ENCODE results near the gene MUC4. TPM values are rescaled to one million over a fixed set of nuclear protein-coding genes. Genes with fewer than 3 reads are reported as not detected.

Gene MUC4
- total and polyA plus RNA-seq, 3 donors from 2014 or later = 1.8 to 4.7 (median 4.0) TPM

DNA sequence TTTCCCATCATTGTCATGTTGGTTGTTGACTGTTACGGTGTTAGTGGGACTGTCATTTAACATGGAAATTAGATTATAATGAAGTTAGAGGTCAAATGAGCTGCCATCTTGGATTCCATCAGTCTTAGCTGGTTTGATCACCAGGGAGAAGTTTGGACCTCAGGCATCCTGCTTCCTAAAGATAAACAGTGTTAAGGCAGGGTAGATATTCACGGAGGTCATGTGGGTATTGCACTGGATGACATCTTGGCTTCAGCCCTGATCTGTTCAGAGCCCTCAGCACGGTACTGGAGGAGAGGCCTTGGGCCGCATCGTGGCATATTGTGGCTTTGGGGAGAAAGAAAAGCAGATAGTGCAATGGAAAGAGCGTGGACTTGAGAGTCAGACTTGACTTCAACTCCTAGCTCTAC lies 102.0 kb downstream of the MUC4 start:
- 92 to 96% methylated on average over 6 of the region's 6 CpGs for WGBS, 2 donors
- Histone ChIP-seq H3K27me3 (no peaks in the 10 kb centered on the region), H3K36me3 (ENCODE audit: low read depth, missing control alignments) (no peaks in the 10 kb centered on the region), H3K9me3 (no peaks in the 10 kb centered on the region), H3K27ac (no peak overlapping the region), H3K4me1 (no peaks in the 10 kb centered on the region), H3K4me3 (no peak overlapping the region)
- intact Hi-C loops (cut with DNase I; ENCODE audit: low total_unique reads) = no loop called here
- no peak for DNase-seq
- TF ChIP-seq POLR2A (IDR thresholded peaks at IDR 0.05) = no peak
- TF ChIP-seq, protein P1, sequence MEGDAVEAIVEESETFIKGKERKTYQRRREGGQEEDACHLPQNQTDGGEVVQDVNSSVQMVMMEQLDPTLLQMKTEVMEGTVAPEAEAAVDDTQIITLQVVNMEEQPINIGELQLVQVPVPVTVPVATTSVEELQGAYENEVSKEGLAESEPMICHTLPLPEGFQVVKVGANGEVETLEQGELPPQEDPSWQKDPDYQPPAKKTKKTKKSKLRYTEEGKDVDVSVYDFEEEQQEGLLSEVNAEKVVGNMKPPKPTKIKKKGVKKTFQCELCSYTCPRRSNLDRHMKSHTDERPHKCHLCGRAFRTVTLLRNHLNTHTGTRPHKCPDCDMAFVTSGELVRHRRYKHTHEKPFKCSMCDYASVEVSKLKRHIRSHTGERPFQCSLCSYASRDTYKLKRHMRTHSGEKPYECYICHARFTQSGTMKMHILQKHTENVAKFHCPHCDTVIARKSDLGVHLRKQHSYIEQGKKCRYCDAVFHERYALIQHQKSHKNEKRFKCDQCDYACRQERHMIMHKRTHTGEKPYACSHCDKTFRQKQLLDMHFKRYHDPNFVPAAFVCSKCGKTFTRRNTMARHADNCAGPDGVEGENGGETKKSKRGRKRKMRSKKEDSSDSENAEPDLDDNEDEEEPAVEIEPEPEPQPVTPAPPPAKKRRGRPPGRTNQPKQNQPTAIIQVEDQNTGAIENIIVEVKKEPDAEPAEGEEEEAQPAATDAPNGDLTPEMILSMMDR (IDR thresholded peaks at IDR 0.05) = no peak

DNA sequence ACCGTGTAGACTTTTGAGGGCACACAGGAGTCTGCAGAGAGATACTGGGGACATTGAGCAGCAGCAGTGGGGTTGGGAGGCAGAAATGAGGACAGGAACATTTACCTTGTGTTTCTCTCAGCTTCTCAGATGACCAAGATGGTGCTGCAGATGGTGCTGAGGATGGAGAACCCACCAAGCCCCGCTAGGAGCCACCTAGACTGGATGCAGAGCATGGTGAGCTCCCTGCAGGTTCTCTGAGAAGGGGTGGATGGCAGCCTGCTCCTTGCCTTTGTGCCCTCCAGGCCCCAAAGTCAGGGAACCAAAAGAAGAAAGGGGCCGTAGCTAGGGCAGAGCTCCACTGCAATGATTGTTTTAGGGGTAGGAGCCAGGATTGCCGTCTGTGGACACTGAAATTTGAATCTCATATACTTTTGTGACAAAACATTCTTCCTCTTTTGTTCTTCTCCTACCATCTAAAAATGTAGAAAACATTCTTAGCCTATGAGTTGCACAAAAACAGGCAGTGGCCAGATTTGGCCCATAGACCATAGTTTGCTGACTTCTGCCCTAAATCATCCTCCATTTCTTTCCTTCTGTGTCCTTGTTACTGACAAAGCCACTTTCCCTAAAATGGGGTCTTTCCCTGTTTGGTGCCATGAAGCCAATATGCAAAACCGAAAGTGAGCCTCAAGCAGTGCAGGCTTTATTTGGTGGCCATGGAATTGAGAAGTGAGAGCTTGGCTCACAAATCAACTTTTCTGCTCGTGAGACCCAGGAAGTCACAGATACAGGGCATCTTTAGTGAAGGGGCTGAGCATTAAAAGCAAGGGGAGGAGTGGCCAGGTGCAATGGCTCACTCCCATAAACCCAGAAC lies 102.9 kb downstream of the MUC4 start:
- no peak for DNase-seq
- Histone ChIP-seq H3K4me3 (no peak overlapping the region), H3K9me3 (no peaks in the 10 kb centered on the region), H3K4me1 (no peaks in the 10 kb centered on the region), H3K27me3 (no peaks in the 10 kb centered on the region), H3K27ac (no peak overlapping the region), H3K36me3 (ENCODE audit: low read depth, missing control alignments) (no peaks in the 10 kb centered on the region)
- 94% methylated on average over 6 of the region's 6 CpGs for WGBS, 2 donors
- intact Hi-C loops (cut with DNase I; ENCODE audit: low total_unique reads) = no loop called here
- no peak for TF ChIP-seq POLR2A (IDR thresholded peaks at IDR 0.05)
- TF ChIP-seq, protein P1 (IDR thresholded peaks at IDR 0.05) = no peak

DNA sequence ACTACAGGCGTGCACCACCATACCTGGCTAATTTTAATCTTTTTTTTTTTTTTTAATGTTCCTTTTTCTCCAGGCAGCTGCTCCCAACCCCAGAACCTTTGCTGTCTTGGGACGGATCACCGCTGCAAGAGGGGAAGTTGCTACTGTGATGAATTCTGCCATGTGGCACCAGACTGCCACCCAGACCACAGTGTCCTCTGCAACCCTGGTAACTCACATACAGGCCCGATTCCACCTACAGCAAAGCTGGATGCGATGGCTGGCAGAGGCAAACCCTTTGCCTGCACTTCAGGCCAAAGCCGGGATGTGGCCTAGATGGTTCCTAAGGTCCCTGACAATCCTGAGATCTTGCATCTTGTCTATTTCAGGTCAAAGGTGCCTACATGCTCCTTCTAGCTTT lies 103.7 kb downstream of the MUC4 start:
- Histone ChIP-seq H3K27ac (no peak overlapping the region), H3K27me3 (no peaks in the 10 kb centered on the region), H3K4me3 (no peak overlapping the region), H3K36me3 (ENCODE audit: low read depth, missing control alignments) (no peaks in the 10 kb centered on the region), H3K9me3 (no peaks in the 10 kb centered on the region), H3K4me1 (no peaks in the 10 kb centered on the region)
- 74 to 88% methylated on average over 6 of the region's 6 CpGs for WGBS, 2 donors
- TF ChIP-seq POLR2A (IDR thresholded peaks at IDR 0.05) = no peak
- TF ChIP-seq, protein P1 (IDR thresholded peaks at IDR 0.05) = no peak
- intact Hi-C loops (cut with DNase I; ENCODE audit: low total_unique reads) = no loop called here
- no peak for DNase-seq

DNA sequence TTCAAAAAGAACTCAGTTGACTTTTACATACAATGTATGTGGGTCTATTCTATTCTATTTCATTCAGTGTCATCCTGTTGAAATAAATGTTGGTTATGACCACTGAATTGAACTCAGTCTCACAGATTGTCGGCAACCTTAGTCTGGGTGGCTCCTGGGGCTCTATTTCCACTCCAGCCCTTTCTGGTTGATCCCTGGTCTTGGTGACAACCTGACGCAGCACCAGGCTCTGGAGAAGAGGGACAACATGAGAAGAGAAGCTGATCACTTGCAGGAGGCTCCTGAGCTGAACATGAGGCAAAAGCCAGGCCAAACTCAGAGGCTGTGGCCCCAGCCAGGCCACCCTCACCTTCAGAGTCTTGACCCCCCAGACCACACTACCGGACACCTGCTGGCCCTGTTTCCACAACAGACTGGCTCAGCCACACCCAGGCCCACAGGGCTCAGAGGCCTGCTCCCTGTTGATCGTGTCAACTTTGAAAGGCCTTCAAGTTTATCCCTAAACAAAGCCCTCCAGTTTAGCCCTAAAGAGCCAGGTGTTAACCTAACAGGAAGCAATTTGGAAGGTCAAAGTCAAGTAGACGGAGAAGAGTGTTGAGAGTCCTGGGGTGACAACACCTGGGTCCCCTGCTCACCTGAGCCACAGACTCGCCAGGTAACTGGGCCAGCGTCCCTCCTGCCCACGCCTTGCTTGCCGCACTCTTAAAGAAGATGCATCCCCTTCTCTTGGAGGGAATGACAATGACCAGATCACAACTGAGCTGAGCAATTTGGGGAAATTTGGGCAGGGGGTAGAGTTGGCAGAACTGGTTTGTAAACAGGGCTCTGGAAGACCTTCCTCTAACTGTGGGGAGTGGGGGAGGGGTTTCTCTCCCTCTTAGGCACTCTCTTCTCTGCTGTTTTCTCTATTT lies 106.4 kb downstream of the MUC4 start:
- DNase-seq = no peak
- WGBS, 2 donors = 84 to 97% methylated on average over 9 of the region's 9 CpGs
- Histone ChIP-seq H3K4me1 (no peaks in the 10 kb centered on the region), H3K27me3 (no peaks in the 10 kb centered on the region), H3K27ac (no peak overlapping the region), H3K36me3 (ENCODE audit: low read depth, missing control alignments) (no peaks in the 10 kb centered on the region), H3K4me3 (no peak overlapping the region), H3K9me3 (no peaks in the 10 kb centered on the region)
- TF ChIP-seq, protein P1 (IDR thresholded peaks at IDR 0.05) = no peak
- TF ChIP-seq POLR2A (IDR thresholded peaks at IDR 0.05) = no peak
- intact Hi-C loops (cut with DNase I; ENCODE audit: low total_unique reads) = no loop called here

Measured in testis (tissue), 3 donors.